Epithelial cell of proximal tubule (primary cell): ENCODE results near the gene ARMC2. TPM values are rescaled to one million over a fixed set of nuclear protein-coding genes. Genes with fewer than 3 reads are reported as not detected.

ENCODE experiments used
- DNase-seq: peaks from one replicate; pipeline ENCODE4 v3.0.0-alpha.2; 2011; ENCODE audit warnings: low read depth
- H3K4me3 ChIP-seq: 2 replicates; pipeline ENCODE4 v1.5.1; 2011; ENCODE audit warnings: low read depth, mild to moderate bottlenecking, low read length
- CTCF ChIP-seq: conservative IDR thresholded peaks from 2 replicates; pipeline ENCODE4 v1.5.1; 2012; ENCODE audit warnings: low read depth, mild to moderate bottlenecking, low read length
- total RNA-seq: library from RNA; depleted of rRNA; stranded (reverse); fragments of >200 nt; gene quantifications from 2 replicates; pipeline ENCODE4 v1.2.3, GENCODE V29; 2015

The ARMC2 gene
- total RNA-seq, 1 donor from 2014 or later: 1.7 TPM

- no peak for DNase-seq
- no peak overlapping the region for H3K4me3 ChIP-seq
- TF ChIP-seq CTCF: no peak
These were observed 147.1 kb downstream of the ARMC2 start for GRCh38 chr6:108995296-108995695.

GRCh38 chr6:108996208-108996607 lies 148.0 kb downstream of the ARMC2 start:
- no peak for TF ChIP-seq CTCF
- H3K4me3 ChIP-seq: no peak overlapping the region
- DNase-seq: no peak

GRCh38 chr6:108998485-108998884 lies 150.3 kb downstream of the ARMC2 start:
- DNase-seq: no peak
- TF ChIP-seq CTCF: no peak
- no peak overlapping the region for H3K4me3 ChIP-seq

- no peak for TF ChIP-seq CTCF
- H3K4me3 ChIP-seq: no peak overlapping the region
- no peak for DNase-seq
These were observed 151.2 kb downstream of the ARMC2 start for GRCh38 chr6:108999428-108999827.

- DNase-seq: no peak
- H3K4me3 ChIP-seq: no peak overlapping the region
- no peak for TF ChIP-seq CTCF
These were observed 152.1 kb downstream of the ARMC2 start for GRCh38 chr6:109000289-109000688.

- DNase-seq: no peak
- no peak overlapping the region for H3K4me3 ChIP-seq
- TF ChIP-seq CTCF: no peak
These were observed 153.2 kb downstream of the ARMC2 start for GRCh38 chr6:109001291-109001894.

- DNase-seq: no peak
- no peak for TF ChIP-seq CTCF
- no peak overlapping the region for H3K4me3 ChIP-seq
These were observed 154.0 kb downstream of the ARMC2 start for GRCh38 chr6:109002051-109002697.
